Ishikawa (cell line): ENCODE measurements around the gene SLC5A10.

Source experiments
- CEBPB ChIP-seq: IDR thresholded peaks from 2 replicates; pipeline ENCODE4 v1.6.1; 2012
- CREB1 ChIP-seq: IDR thresholded peaks from 2 replicates; pipeline ENCODE4 v1.6.1; 2012; ENCODE audit warnings: low read depth
- EGR1 ChIP-seq: IDR thresholded peaks from 2 replicates; pipeline ENCODE4 v1.6.1; 2012
- EP300 ChIP-seq: IDR thresholded peaks from 2 replicates; pipeline ENCODE4 v1.6.1; 2012; ENCODE audit warnings: borderline replicate concordance
- FOXM1 ChIP-seq: IDR thresholded peaks from 2 replicates; pipeline ENCODE4 v1.6.1; 2012; ENCODE audit warnings: low read depth, borderline replicate concordance
- NFIC ChIP-seq: IDR thresholded peaks from 2 replicates; pipeline ENCODE4 v1.6.1; 2012
- RAD21 ChIP-seq: IDR thresholded peaks from 2 replicates; pipeline ENCODE4 v1.6.1; 2012; ENCODE audit warnings: low read depth
- TAF1 ChIP-seq: IDR thresholded peaks from 2 replicates; pipeline ENCODE4 v1.6.1; 2012; ENCODE audit warnings: low read depth, mild to moderate bottlenecking
- TCF12 ChIP-seq: IDR thresholded peaks from 2 replicates; pipeline ENCODE4 v1.6.1; 2012; ENCODE audit warnings: low read depth
- TEAD4 ChIP-seq: IDR thresholded peaks from 2 replicates; pipeline ENCODE4 v1.6.1; 2012
- YY1 ChIP-seq: IDR thresholded peaks from 2 replicates; pipeline ENCODE4 v1.6.1; 2012; ENCODE audit warnings: low read depth
- ZBTB7A ChIP-seq: IDR thresholded peaks from 2 replicates; pipeline ENCODE4 v1.6.1; 2012; ENCODE audit warnings: low read depth
- TF ChIP-seq, protein P1 (sequence below): IDR thresholded peaks from 2 replicates; pipeline ENCODE4 v1.6.1; 2012
- TF ChIP-seq, protein P2 (sequence below): IDR thresholded peaks from 2 replicates; pipeline ENCODE4 v1.6.1; 2012
- TF ChIP-seq, protein P3 (sequence below): IDR thresholded peaks from 2 replicates; pipeline ENCODE4 v1.6.1; 2012; ENCODE audit warnings: low read depth, mild to moderate bottlenecking

SLC5A10 gene

DNA sequence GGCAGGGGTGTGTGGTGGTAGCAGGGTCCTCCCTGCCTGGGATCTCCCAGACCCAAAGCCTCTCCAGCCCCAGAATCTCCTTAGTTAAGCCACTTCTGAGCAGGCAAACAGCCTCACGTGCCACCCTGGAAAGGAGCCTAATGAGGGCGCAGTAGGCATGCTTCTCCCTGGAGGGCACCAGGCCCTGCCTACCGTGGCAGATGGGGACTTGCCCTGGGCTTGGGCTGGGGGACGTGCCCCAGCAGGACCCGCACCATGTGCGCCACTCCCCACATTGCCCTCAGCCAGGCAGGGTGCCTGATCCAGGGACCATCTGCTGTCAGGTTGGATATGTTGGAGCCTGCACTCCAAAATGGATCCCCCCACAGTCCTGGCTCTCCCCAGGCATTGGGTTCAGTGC, 38.4 kb downstream of the SLC5A10 start:
- no peak for TF ChIP-seq TAF1
- TF ChIP-seq YY1 = no peak
- TF ChIP-seq, protein P1, sequence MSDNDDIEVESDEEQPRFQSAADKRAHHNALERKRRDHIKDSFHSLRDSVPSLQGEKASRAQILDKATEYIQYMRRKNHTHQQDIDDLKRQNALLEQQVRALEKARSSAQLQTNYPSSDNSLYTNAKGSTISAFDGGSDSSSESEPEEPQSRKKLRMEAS = no peak
- no peak for TF ChIP-seq NFIC
- no peak for TF ChIP-seq ZBTB7A
- TF ChIP-seq TEAD4 = no peak
- no peak for TF ChIP-seq RAD21
- no peak for TF ChIP-seq EGR1
- no peak for TF ChIP-seq CEBPB
- TF ChIP-seq, protein P2, sequence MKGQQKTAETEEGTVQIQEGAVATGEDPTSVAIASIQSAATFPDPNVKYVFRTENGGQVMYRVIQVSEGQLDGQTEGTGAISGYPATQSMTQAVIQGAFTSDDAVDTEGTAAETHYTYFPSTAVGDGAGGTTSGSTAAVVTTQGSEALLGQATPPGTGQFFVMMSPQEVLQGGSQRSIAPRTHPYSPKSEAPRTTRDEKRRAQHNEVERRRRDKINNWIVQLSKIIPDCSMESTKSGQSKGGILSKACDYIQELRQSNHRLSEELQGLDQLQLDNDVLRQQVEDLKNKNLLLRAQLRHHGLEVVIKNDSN = no peak
- TF ChIP-seq FOXM1 = no peak
- TF ChIP-seq CREB1 = no peak
- no peak for TF ChIP-seq TCF12
- TF ChIP-seq, protein P3, sequence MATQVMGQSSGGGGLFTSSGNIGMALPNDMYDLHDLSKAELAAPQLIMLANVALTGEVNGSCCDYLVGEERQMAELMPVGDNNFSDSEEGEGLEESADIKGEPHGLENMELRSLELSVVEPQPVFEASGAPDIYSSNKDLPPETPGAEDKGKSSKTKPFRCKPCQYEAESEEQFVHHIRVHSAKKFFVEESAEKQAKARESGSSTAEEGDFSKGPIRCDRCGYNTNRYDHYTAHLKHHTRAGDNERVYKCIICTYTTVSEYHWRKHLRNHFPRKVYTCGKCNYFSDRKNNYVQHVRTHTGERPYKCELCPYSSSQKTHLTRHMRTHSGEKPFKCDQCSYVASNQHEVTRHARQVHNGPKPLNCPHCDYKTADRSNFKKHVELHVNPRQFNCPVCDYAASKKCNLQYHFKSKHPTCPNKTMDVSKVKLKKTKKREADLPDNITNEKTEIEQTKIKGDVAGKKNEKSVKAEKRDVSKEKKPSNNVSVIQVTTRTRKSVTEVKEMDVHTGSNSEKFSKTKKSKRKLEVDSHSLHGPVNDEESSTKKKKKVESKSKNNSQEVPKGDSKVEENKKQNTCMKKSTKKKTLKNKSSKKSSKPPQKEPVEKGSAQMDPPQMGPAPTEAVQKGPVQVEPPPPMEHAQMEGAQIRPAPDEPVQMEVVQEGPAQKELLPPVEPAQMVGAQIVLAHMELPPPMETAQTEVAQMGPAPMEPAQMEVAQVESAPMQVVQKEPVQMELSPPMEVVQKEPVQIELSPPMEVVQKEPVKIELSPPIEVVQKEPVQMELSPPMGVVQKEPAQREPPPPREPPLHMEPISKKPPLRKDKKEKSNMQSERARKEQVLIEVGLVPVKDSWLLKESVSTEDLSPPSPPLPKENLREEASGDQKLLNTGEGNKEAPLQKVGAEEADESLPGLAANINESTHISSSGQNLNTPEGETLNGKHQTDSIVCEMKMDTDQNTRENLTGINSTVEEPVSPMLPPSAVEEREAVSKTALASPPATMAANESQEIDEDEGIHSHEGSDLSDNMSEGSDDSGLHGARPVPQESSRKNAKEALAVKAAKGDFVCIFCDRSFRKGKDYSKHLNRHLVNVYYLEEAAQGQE = no peak
- TF ChIP-seq EP300 = no peak

DNA sequence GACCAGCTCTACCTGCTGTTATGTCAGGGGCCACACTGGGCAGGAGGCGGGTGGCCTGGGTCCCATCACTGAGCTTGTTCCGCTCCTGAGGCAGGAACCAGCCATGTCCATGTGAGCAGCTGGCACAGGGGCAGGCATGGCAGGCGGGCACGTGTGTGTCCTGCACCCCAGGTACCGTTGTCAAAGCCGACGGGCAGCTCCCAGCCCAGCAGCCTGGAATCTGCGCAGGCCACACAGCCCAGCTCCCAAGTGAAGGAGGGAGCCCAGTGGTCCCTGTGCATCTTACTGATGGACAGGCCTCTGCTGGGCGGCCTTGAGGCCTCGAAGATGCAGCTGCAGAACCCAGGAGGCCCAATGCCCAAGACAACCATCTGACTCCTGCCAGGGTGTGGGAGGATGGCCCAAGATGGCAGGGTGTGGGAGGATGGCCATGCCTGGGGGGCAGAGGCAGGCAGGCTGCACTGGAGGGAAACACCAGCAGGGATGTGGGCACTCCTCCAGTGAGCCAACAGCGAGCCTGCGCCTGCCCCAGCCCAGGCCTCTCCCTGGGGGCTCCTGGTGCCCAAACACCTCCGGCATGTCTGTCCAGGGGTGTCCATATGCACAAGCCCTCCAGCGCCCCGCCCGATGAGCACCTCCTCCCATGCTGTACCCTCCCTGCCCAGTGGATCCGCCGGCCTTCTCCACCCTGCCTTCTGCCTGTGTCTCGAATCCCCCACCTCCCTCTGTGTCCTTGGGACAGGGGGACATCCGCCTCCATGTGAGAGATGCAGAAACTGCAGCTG, 39.8 kb downstream of the SLC5A10 start:
- no peak for TF ChIP-seq CEBPB
- no peak for TF ChIP-seq EGR1

DNA sequence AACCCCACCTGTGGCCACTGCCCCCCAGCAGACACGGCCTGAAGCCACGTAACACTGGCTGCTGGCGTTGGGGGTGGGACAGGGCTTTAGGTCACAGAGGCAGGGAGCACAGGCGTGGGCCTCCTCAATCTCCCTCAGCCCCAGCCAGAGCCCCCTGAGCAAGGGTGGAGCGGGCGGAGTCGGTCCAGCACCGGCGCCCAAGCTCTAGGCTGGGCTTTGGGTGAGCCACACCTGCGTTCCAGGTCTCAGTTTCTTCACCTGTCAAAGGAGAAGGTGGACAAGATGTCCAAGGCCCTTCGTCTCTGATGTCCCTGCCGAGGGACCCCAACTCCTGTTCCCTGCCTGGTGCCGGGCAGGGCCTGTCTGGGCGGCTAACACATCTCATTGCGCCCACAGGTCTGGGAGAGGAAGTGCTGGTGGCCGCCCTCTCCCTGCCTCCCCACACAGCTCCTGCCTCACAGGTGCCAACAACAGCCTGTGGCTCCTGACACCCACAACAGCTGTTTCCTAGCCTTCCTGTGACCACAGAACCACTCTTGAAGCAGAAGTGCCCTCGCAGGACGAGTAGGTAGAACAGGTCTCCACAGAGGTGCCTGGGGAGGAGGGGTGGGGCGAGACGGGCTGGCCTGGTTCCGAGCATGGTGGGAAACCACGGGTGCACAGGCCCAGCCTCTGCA, 40.6 kb downstream of the SLC5A10 start:
- TF ChIP-seq FOXM1 (no peak), CEBPB (no peak), EGR1 (no peak)
- TF ChIP-seq, protein P1 = no peak

DNA sequence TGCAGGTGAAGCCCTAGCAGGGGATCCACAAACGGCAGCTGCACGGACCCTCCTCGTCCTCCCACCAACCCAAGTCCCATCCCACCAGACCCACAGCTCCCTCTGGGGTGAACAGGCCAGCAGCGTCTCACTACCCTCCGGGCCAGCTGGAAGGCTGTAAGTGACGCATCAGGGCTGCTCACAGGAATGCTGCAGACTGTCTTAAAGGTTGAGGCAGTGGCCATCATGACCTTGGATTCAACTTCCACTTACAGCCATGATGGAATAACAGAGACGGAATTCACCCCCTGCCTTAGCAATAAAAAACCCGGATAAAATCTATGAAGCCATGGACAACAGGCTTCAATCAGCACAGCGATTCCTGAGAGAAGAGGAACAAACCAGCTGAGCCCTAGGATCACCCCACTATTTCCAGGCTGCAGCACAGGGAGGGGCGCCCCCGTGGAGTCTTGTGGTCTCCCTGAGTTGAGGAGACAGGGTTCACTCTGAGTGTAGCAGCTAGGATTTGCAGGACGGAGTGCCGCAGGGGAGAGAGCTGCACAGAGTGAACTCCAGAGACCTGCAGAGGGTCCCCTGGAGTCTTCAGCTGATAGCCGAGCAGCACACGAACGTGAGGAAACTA, 42.1 kb downstream of the SLC5A10 start:
- TF ChIP-seq FOXM1 = no peak
- TF ChIP-seq, protein P2 = no peak
- TF ChIP-seq EGR1 = no peak
- no peak for TF ChIP-seq YY1
- TF ChIP-seq RAD21 = no peak
- TF ChIP-seq, protein P1 = no peak
- TF ChIP-seq NFIC = no peak
- TF ChIP-seq CEBPB = no peak
- TF ChIP-seq ZBTB7A = no peak
- TF ChIP-seq TEAD4 = no peak
- no peak for TF ChIP-seq TAF1
- no peak for TF ChIP-seq EP300
- TF ChIP-seq, protein P3 = no peak
- TF ChIP-seq TCF12 = no peak
- no peak for TF ChIP-seq CREB1

DNA sequence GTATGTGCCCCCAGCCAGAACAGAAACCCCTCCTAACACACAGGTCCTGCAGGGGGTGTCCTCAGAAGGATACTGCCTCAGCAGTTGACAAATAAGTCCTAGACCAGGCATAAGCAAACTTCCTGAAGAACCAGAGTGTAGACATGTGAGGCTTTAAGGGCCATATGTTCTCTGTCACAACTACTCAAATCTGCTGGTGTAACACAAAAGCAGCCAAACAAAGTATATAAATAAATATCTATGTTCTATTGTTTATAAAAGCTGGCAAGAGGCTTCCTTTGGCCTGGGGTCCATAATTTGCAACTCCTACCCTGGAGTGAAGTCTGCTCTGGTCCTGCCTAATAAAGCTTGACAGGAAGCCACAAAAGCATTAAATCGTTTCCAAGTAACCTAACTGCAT, 42.7 kb downstream of the SLC5A10 start:
- TF ChIP-seq TAF1 (no peak), RAD21 (no peak), NFIC (no peak), TCF12 (no peak), CREB1 (no peak), TEAD4 (no peak), CEBPB (no peak), FOXM1 (no peak), YY1 (no peak), ZBTB7A (no peak), EGR1 (no peak)
- TF ChIP-seq, protein P3 = no peak
- TF ChIP-seq, protein P2 = no peak
